CD4-positive, alpha-beta T cell treated with Interferon gamma for 1 hour (primary cell): ENCODE results near the gene MCF2L2.
"Not testable (repeated sequence)": the region's sequence is repeated elsewhere in the genome, so short reads cannot be mapped to it uniquely, and the experiment has no call there.

Experiments used
- DNase-seq: peaks from one replicate; pipeline ENCODE4 v3.0.0-alpha.2; 2020

Gene MCF2L2

GRCh38 chr3:183442994-183443393 lies 14.6 kb upstream of the MCF2L2 start:
- DNase-seq = no peak

- DNase-seq = not testable (repeated sequence)
These were observed 12.1 kb upstream of the MCF2L2 start for GRCh38 chr3:183440521-183440920.

GRCh38 chr3:183439515-183439914 lies 11.1 kb upstream of the MCF2L2 start:
- no peak for DNase-seq

GRCh38 chr3:183438735-183439134 lies 10.3 kb upstream of the MCF2L2 start:
- DNase-seq = no peak

GRCh38 chr3:183437666-183438564 lies 9.5 kb upstream of the MCF2L2 start:
- no peak for DNase-seq

- no peak for DNase-seq
These were observed 8.6 kb upstream of the MCF2L2 start for GRCh38 chr3:183437061-183437460.

- DNase-seq = no peak
These were observed 7.2 kb upstream of the MCF2L2 start for GRCh38 chr3:183435661-183436060.

- no peak for DNase-seq
These were observed 6.6 kb upstream of the MCF2L2 start for GRCh38 chr3:183434992-183435391.

GRCh38 chr3:183434503-183434902 lies 6.1 kb upstream of the MCF2L2 start:
- DNase-seq = no peak

- no peak for DNase-seq
These were observed 2.0 kb upstream of the MCF2L2 start for GRCh38 chr3:183430325-183430957.

- no peak for DNase-seq
These were observed 458 bp downstream of the MCF2L2 start for GRCh38 chr3:183427876-183428446.

GRCh38 chr3:183427196-183427875 lies 1.1 kb downstream of the MCF2L2 start:
- no peak for DNase-seq

GRCh38 chr3:183418807-183419206 lies 9.6 kb downstream of the MCF2L2 start:
- not testable (repeated sequence) for DNase-seq

GRCh38 chr3:183411216-183411922 lies 17.1 kb downstream of the MCF2L2 start:
- DNase-seq = no peak

- DNase-seq = no peak
These were observed 17.7 kb downstream of the MCF2L2 start for GRCh38 chr3:183410759-183411158.

- DNase-seq = no peak
These were observed 18.1 kb downstream of the MCF2L2 start for GRCh38 chr3:183410280-183410679.

GRCh38 chr3:183409219-183409618 lies 19.2 kb downstream of the MCF2L2 start:
- DNase-seq = no peak

- DNase-seq = no peak
These were observed 26.7 kb downstream of the MCF2L2 start for GRCh38 chr3:183401678-183402077.

- DNase-seq = no peak
These were observed 28.1 kb downstream of the MCF2L2 start for GRCh38 chr3:183400352-183400751.

GRCh38 chr3:183396662-183397391 lies 31.6 kb downstream of the MCF2L2 start:
- DNase-seq = no peak

GRCh38 chr3:183394150-183394549 lies 34.3 kb downstream of the MCF2L2 start:
- no peak for DNase-seq

GRCh38 chr3:183393625-183394024 lies 34.8 kb downstream of the MCF2L2 start:
- DNase-seq = no peak
